BE2C (cell line): ENCODE results near the gene PTCSC3.

Source experiments
- DNase-seq: peaks from one replicate; pipeline ENCODE4 v3.0.0-alpha.2; 2020
- H3K27me3 ChIP-seq: fragments of 250-450 bp; sonication (Bioruptor Pico); 2 replicates; pipeline ENCODE4 v1.5.1; 2020; ENCODE audit warnings: mild to moderate bottlenecking
- H3K36me3 ChIP-seq: fragments of 250-450 bp; sonication (Bioruptor Pico); 2 replicates; pipeline ENCODE4 v1.5.1; 2020; ENCODE audit warnings: mild to moderate bottlenecking
- H3K4me1 ChIP-seq: fragments of 250-450 bp; sonication (Bioruptor Pico); 2 replicates; pipeline ENCODE4 v1.5.1; 2020
- H3K4me3 ChIP-seq: 2 replicates; pipeline ENCODE4 v1.5.1; 2011; ENCODE audit warnings: low read depth, low read length
- H3K9me3 ChIP-seq: fragments of 250-450 bp; sonication (Bioruptor Pico); 2 replicates; pipeline ENCODE4 v1.5.1; 2020
- CTCF ChIP-seq: IDR thresholded peaks from 2 replicates; pipeline ENCODE4 v1.5.1; 2012; ENCODE audit warnings: mild to moderate bottlenecking, low read depth, low read length

PTCSC3 gene

GRCh38 chr14:36134038-36134437 lies 42.5 kb downstream of the PTCSC3 start:
- H3K4me3 ChIP-seq = no peak overlapping the region
- peaks cover 2% of the 10 kb centered on the region; the same call in 1 of the 2 replicates for H3K27me3 ChIP-seq
- no peak for TF ChIP-seq CTCF

GRCh38 chr14:36132826-36133225 lies 43.7 kb downstream of the PTCSC3 start:
- H3K36me3 ChIP-seq = no peaks in the 10 kb centered on the region
- peaks cover 3% of the 10 kb centered on the region; the same call in 1 of the 2 replicates for H3K27me3 ChIP-seq
- TF ChIP-seq CTCF = no peak
- no peak for DNase-seq
- H3K4me1 ChIP-seq = no peaks in the 10 kb centered on the region
- no peaks in the 10 kb centered on the region for H3K9me3 ChIP-seq
- H3K4me3 ChIP-seq = no peak overlapping the region

More at GRCh38 chr14:36134038-36134437, 42.5 kb downstream of the PTCSC3 start:
- DNase-seq = no peak
- H3K36me3 ChIP-seq = no peaks in the 10 kb centered on the region
- no peaks in the 10 kb centered on the region for H3K9me3 ChIP-seq
- H3K4me1 ChIP-seq = no peaks in the 10 kb centered on the region

GRCh38 chr14:36130186-36130585 lies 46.3 kb downstream of the PTCSC3 start:
- TF ChIP-seq CTCF = no peak
- Histone ChIP-seq H3K27me3 (peaks cover 3% of the 10 kb centered on the region), H3K9me3 (no peaks in the 10 kb centered on the region), H3K4me1 (no peaks in the 10 kb centered on the region), H3K36me3 (no peaks in the 10 kb centered on the region), H3K4me3 (no peak overlapping the region)
- DNase-seq = no peak

DNA sequence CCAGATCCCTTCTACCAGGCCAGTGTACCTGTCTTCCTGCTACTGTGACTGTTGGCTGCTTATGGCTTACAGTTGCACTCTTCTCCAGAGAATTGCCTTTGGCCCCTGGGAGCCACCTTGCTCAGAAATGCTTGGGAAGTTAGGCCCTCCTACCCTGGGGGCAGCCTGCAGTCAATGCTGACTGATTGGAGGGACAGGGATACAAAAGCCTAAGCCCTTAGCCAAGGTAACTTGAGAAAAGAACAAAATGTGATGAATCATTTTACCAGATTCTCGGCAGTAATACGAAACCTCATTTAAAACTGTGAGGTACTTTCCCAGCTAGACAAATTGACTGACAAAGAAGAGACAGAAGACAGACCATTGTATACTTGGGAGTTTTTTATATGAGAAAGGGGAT lies 47.3 kb downstream of the PTCSC3 start:
- no peaks in the 10 kb centered on the region for H3K36me3 ChIP-seq
- no peak for DNase-seq
- no peak overlapping the region for H3K4me3 ChIP-seq
- no peak for TF ChIP-seq CTCF
- H3K4me1 ChIP-seq = no peaks in the 10 kb centered on the region
- no peaks in the 10 kb centered on the region for H3K9me3 ChIP-seq
- peaks cover 3% of the 10 kb centered on the region for H3K27me3 ChIP-seq

DNA sequence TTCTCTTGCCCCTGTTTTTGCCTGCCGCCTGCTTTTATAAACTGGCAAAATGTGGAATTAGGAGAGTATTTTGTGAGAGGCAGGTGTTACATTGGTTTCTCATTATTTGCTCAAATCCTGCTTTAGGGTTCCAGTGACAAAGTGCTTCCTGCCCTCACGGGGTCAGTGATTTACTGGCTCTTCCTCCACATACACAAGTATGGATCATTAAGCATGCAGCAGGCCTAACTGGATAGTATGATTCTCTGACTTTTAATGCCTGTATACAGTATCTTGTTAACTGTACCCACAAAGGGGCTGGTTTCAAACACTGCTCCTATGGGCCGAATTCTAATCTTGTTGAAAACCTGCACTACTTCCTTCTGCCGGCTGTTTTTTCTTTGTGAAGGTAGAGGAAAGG lies 63.2 kb downstream of the PTCSC3 start:
- TF ChIP-seq CTCF = no peak
- no peak overlapping the region for H3K4me3 ChIP-seq
- peaks cover 56% of the 10 kb centered on the region for H3K27me3 ChIP-seq
- H3K9me3 ChIP-seq = no peaks in the 10 kb centered on the region
- H3K4me1 ChIP-seq = no peaks in the 10 kb centered on the region
- DNase-seq = no peak
- no peaks in the 10 kb centered on the region for H3K36me3 ChIP-seq

DNA sequence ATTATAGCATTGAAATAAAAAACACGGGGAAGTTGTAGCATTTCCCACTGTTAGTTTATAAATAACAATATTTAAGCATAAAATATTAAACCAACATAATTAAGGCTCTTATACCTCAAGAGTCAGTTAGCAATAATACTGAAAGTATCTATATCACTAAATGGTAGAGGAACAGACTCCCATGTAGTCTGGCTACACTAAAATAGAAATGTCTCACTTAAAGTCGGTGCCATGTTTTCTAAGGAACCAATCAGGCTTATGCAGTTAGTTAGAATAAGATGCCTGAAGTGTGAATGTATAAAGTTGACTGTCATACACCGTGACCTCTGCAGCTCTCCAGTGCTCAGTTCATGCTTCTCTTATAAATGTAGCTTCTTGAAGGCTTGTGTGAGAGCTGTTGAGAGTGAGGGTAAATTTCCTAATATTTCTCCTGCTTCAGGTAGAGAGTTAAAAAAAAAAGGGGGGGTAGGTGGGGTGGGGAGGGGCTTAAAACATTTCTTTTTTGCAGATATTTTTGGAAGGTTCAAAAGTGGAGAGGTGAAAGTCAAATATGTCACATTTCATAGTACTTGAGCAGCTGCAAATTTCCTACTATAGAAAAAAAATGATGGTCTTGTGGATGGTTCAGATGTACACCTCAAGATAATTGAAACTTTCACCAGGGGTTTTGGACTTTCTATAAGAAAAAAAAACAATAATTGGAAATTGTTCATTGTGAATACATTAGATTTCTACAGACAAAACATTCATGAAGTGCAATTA lies 64.5 kb downstream of the PTCSC3 start:
- H3K27me3 ChIP-seq = peaks cover 56% of the 10 kb centered on the region
- DNase-seq = no peak
- no peaks in the 10 kb centered on the region for H3K9me3 ChIP-seq
- no peak for TF ChIP-seq CTCF
- H3K4me1 ChIP-seq = no peaks in the 10 kb centered on the region
- no peaks in the 10 kb centered on the region for H3K36me3 ChIP-seq
- H3K4me3 ChIP-seq = no peak overlapping the region
